Liver (tissue), 9 donors: ENCODE results near the gene POU3F1. TPM values are rescaled to one million over a fixed set of nuclear protein-coding genes. Genes with fewer than 3 reads are reported as not detected.
"Not testable (repeated sequence)": the region's sequence is repeated elsewhere in the genome, so short reads cannot be mapped to it uniquely, and the experiment has no call there.

Source experiments
- DNase-seq: peaks from one replicate; pipeline ENCODE4 v3.0.0-alpha.2; 2017; ENCODE audit warnings: low spot score
- H3K27ac ChIP-seq, 2 donors: one replicate each; pipeline ENCODE4 v1.7.0; 2013; ENCODE audit warnings: inconsistent platforms in 2 of 2, low read length in 2 of 2, control low read depth in 1 of 2, low read depth in 1 of 2, mild to moderate bottlenecking in 1 of 2
- H3K27me3 ChIP-seq, 4 donors: one replicate each; pipeline versions ENCODE4 v1.6.1 to v1.7.0; 2013; ENCODE audit warnings: low read length in 3 of 4, inconsistent platforms in 1 of 4, mild to moderate bottlenecking in 1 of 4, moderate library complexity in 1 of 4; ENCODE audit not compliant: control insufficient read depth in 4 of 4, insufficient read depth in 4 of 4
- H3K36me3 ChIP-seq, 4 donors: one replicate each; pipeline versions ENCODE4 v1.6.1 to v1.7.0; 2013; ENCODE audit warnings: low read length in 3 of 4, mild to moderate bottlenecking in 3 of 4, low read depth in 1 of 4, moderate library complexity in 1 of 4; ENCODE audit not compliant: control insufficient read depth in 4 of 4, insufficient read depth in 3 of 4
- H3K4me1 ChIP-seq, 4 donors: one replicate each; pipeline versions ENCODE4 v1.6.1 to v1.7.0; 2013; ENCODE audit warnings: low read length in 3 of 4, mild to moderate bottlenecking in 3 of 4, moderate library complexity in 1 of 4; ENCODE audit not compliant: control insufficient read depth in 4 of 4, insufficient read depth in 4 of 4
- H3K4me3 ChIP-seq, 3 donors: one replicate each; pipeline versions ENCODE4 v1.6.1 to v1.7.0; 2013; ENCODE audit warnings: low read length in 3 of 3, control low read depth in 1 of 3, low read depth in 1 of 3, mild to moderate bottlenecking in 1 of 3
- H3K9ac ChIP-seq, 2 donors: one replicate each; pipeline ENCODE4 v1.7.0; 2013; ENCODE audit warnings: low read length in 2 of 2, mild to moderate bottlenecking in 2 of 2, moderate library complexity in 2 of 2, control low read depth in 1 of 2, low read depth in 1 of 2
- H3K9me3 ChIP-seq, 4 donors: one replicate each; pipeline versions ENCODE4 v1.6.1 to v1.7.0; 2013; ENCODE audit warnings: low read length in 3 of 4; ENCODE audit not compliant: control insufficient read depth in 4 of 4
- ATF3 ChIP-seq: IDR thresholded peaks from 2 replicates; pipeline ENCODE4 v1.6.1; 2016; ENCODE audit warnings: antibody characterized with exemption
- CTCF ChIP-seq: fragments of 150-350 bp; IDR thresholded peaks from 2 replicates; pipeline ENCODE4 v1.5.1; 2017; ENCODE audit warnings: improper control_type of control experiment, low read depth, low read length; ENCODE audit not compliant: missing input control
- EGR1 ChIP-seq, 2 donors: IDR thresholded peaks; 2 replicates each; pipeline ENCODE4 v1.6.1; 2016 to 2018; ENCODE audit warnings: antibody characterized with exemption in 2 of 2, low read depth in 2 of 2
- FOXA1 ChIP-seq: IDR thresholded peaks from 2 replicates; pipeline ENCODE4 v1.6.1; 2016; ENCODE audit warnings: antibody characterized with exemption
- FOXA2 ChIP-seq: IDR thresholded peaks from 2 replicates; pipeline ENCODE4 v1.6.1; 2016; ENCODE audit warnings: antibody characterized with exemption
- MAX ChIP-seq: IDR thresholded peaks from 2 replicates; pipeline ENCODE4 v1.6.1; 2016; ENCODE audit warnings: antibody characterized with exemption
- NR2F2 ChIP-seq: IDR thresholded peaks from 2 replicates; pipeline ENCODE4 v1.6.1; 2016; ENCODE audit warnings: antibody characterized with exemption
- RAD21 ChIP-seq, 2 donors: IDR thresholded peaks; 2 replicates each; pipeline ENCODE4 v1.6.1; 2016; ENCODE audit warnings: antibody characterized with exemption in 2 of 2, mild to moderate bottlenecking in 2 of 2
- REST ChIP-seq: IDR thresholded peaks from 2 replicates; pipeline ENCODE4 v1.6.1; 2016; ENCODE audit warnings: antibody characterized with exemption, mild to moderate bottlenecking
- RXRA ChIP-seq, 2 donors: IDR thresholded peaks; 2 replicates each; pipeline ENCODE4 v1.6.1; 2017 to 2018; ENCODE audit warnings: antibody characterized with exemption in 2 of 2, mild to moderate bottlenecking in 1 of 2
- YY1 ChIP-seq: IDR thresholded peaks from 2 replicates; pipeline ENCODE4 v1.6.1; 2016; ENCODE audit warnings: antibody characterized with exemption, mild to moderate bottlenecking
- ZBTB33 ChIP-seq: IDR thresholded peaks from 2 replicates; pipeline ENCODE4 v1.6.1; 2016; ENCODE audit warnings: antibody characterized with exemption
- WGBS: extraction: QIAGEN DNeasy Blood & Tissue Kit; methylation state at CpG from one replicate; pipeline ENCODE4 v1.1.7; 2013; 5-methylcytosine and 5-hydroxymethylcytosine counted together
- polyA plus RNA-seq, 2 donors: library from polyadenylated mRNA; stranded (reverse) in 1 of 2; unstranded in 1 of 2; fragments of 200-250 nt in 1 of 2; fragments of >200 nt in 1 of 2; fragmentation: Nextera tagmentation in 1 of 2; extraction: Ambion mirVana in 1 of 2; gene quantifications; one replicate each; pipeline versions ENCODE4 v1.2.1 to v1.2.3, GENCODE V29; 2013 to 2015
- total RNA-seq, 2 donors: library from RNA; depleted of rRNA; stranded (reverse); fragments of >200 nt; gene quantifications; one replicate each; pipeline ENCODE4 v1.2.3, GENCODE V29; 2014
- donor health status: healthy.
- donor health status: healthy.
- donor health status: healthy.
- donor health status: healthy.
- donor health status: healthy.

POU3F1 gene
- total and polyA plus RNA-seq, 4 donors = not detected

- DNase-seq = no peak
- Histone ChIP-seq H3K9ac (no peak overlapping the region), H3K4me1 (no peaks in the 10 kb centered on the region), H3K27ac (no peak overlapping the region), H3K4me3 (no peak overlapping the region), H3K27me3 (peaks cover 0 to 2% (median 0%) of the 10 kb centered on the region in 4 donors), H3K36me3 (no peaks in the 10 kb centered on the region), H3K9me3 (no peaks in the 10 kb centered on the region)
- WGBS = 63% methylated on average over 5 of the region's 5 CpGs
- TF ChIP-seq FOXA2 (no peak), RXRA (IDR thresholded peaks at IDR 0.05) (no peak), EGR1 (IDR thresholded peaks at IDR 0.05; ENCODE audit: low read depth in 2 of 2) (no peak), REST (no peak), RAD21 (IDR thresholded peaks at IDR 0.05) (peak; percentile 70 to 75), FOXA1 (no peak), ATF3 (no peak), CTCF (peak; percentile 32)
These were observed 9.2 kb downstream of the POU3F1 start for GRCh38 chr1:38037221-38037939.

GRCh38 chr1:38034871-38035270 is 11.7 kb downstream of the POU3F1 start:
- no peaks in the 10 kb centered on the region for H3K9me3 ChIP-seq
- TF ChIP-seq FOXA2 (no peak), NR2F2 (no peak), MAX (no peak), ZBTB33 (no peak), YY1 (no peak)
- H3K27ac ChIP-seq = no peak overlapping the region
- no peaks in the 10 kb centered on the region for H3K27me3 ChIP-seq
- H3K4me1 ChIP-seq = peaks cover 2 to 16% (median 9%) of the 10 kb centered on the region in 4 donors
- no peak overlapping the region for H3K4me3 ChIP-seq
- no peaks in the 10 kb centered on the region for H3K36me3 ChIP-seq
- WGBS = 95% methylated on average over 13 of the region's 13 CpGs
- no peak overlapping the region for H3K9ac ChIP-seq
- DNase-seq = no peak

- DNase-seq, H3K4me3 ChIP-seq, H3K9me3 ChIP-seq, H3K27me3 ChIP-seq, H3K36me3 ChIP-seq, H3K9ac ChIP-seq, H3K27ac ChIP-seq: not testable (repeated sequence)
- 98% methylated on average over 2 of the region's 2 CpGs for WGBS
- peaks cover 3 to 23% (median 14%) of the 10 kb centered on the region in 4 donors for H3K4me1 ChIP-seq
These were observed 13.6 kb downstream of the POU3F1 start for GRCh38 chr1:38032992-38033391.
